Fibroblast of skin of left biceps (primary cell): ENCODE results near the gene RHOF.

ENCODE experiments used
- DNase-seq, 2 experiments: peaks; one replicate each; pipeline ENCODE4 v3.0.0-alpha.2; 2013; ENCODE audit warnings: low read depth in 2 of 2

The RHOF gene

DNA sequence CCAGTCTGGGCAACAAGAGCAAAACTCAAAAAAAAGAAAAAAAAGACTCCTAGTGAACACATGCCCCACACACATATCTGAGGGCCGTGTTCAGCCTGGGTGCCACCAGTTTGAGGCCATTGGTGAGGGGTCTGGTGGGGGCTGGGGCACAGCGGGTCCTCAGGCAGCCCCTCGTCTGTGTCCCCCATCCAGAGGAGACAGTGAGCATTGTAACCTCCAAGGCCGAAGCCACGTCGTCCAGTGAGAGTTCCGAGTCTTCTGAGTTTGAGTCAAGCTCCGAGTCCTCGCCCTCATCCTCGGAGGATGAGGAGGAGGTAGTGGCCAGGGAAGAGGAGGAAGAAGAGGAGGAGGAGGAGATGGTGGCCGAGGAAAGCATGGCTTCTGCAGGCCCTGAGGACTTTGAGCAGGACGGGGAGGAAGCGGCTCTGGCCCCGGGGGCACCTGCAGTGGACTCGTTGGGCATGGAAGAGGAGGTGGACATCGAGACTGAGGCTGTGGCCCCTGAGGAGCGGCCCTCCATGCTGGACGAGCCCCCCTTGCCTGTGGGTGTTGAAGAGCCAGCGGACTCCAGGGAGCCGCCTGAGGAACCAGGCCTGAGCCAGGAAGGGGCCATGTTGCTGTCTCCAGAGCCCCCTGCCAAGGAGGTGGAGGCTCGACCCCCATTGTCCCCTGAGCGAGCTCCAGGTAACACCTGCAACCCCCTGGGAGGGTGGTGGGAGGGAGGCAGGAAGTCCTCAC, 25.9 kb upstream of the RHOF start:
- DNase-seq: no peak

GRCh38 chr12:121817648-121818043, 24.2 kb upstream of the RHOF start:
- DNase-seq: no peak

- DNase-seq: no peak
Measured at GRCh38 chr12:121816925-121817647, 23.6 kb upstream of the RHOF start.

GRCh38 chr12:121815263-121815662, 21.8 kb upstream of the RHOF start:
- no peak for DNase-seq

DNA sequence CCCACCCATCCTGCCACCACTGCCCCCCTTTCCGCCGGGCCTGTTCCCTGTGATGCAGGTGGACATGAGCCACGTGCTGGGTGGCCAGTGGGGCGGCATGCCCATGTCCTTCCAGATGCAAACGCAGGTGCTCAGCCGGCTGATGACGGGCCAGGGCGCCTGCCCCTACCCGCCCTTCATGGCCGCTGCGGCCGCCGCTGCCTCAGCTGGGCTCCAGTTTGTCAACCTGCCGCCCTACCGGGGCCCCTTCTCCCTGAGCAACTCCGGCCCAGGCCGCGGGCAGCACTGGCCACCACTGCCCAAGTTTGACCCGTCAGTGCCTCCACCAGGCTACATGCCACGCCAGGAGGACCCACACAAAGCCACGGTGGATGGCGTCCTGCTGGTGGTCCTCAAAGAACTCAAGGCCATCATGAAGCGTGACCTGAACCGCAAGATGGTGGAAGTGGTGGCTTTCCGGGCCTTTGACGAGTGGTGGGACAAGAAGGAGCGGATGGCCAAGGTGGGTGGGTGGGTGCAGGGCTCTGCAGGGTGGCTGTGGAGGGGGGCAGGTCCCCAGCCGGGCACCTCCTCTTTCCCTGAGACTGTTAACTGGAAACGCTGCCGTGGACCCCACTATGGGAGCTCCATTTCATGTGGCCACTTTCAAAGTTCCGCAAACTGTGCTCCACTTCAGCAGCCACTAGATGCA, 21.1 kb upstream of the RHOF start:
- no peak for DNase-seq

- DNase-seq: no peak
Measured at GRCh38 chr12:121813951-121814350, 20.5 kb upstream of the RHOF start.

- no peak for DNase-seq
Measured at GRCh38 chr12:121812921-121813896, 19.7 kb upstream of the RHOF start.

DNA sequence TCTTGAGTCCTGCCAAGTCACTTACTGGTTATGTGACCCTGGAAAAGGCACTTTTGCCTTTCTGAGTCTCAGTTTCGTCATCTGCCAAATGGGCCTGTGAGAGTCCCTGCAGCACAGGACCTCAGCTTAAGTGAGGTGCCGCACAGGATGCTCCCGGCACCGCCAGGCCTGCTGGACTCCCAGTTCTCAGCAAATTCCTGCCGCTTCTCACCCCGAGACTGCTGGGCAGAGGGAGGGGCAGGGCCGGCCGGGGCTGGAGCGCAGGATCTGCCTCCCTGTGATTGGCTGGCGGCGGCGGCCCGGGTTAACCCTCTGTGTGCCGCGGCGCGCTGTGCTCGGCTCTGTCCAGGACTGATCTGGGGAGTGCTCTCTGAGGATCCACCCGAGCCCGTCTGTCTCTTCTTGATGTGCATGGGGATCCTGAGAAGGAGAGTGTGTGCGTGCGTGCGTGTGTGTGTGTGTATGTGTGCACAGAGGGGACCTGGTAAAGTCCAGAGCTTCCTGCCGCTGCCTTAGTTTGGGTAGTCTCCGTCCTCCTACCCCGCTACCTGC, 18.9 kb upstream of the RHOF start:
- no peak for DNase-seq

DNA sequence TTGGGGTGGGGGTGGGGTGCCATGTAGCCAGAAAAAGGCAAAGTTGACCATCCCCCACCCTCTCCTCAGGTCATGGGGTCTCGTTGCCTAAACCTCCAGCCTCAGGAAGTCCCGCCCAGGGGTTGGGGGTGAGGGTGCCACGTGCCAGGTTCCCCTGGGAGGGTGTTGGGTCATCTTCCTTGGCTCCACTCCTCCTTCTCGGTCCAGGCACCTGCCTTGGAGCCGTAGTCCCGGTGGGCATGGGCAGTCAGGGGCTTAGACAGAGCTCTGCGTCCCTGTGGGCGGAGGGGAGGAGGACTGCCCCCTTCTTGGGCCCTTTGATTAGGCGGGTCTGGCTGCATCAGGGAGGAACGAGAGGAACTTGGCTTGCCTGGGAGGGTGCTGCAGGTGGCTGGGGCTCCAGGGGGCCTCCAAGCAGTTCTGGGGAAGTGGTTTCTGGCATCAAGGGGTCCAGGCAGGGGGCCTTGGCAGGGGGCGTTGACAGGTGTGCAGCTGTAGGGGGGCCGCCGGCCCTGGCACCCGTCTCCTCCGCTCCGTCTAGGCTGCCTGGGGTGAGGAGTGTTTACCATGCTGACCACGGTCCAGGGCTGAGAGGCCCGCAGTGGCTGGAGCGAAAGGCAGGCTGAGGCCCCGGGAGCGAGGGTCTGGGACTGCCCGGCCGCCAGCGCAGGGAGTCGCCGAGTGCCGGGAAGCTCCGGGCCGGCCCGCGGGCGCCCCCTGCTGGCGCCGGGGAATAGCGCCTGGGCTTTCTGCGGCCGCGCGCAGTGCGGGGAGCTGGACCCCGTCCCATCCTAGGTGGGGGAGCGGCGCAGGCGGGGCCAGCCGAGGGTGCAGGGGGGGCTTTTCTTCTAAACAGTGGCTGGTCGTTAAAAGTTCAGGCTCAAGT, 18.2 kb upstream of the RHOF start:
- no peak for DNase-seq

DNA sequence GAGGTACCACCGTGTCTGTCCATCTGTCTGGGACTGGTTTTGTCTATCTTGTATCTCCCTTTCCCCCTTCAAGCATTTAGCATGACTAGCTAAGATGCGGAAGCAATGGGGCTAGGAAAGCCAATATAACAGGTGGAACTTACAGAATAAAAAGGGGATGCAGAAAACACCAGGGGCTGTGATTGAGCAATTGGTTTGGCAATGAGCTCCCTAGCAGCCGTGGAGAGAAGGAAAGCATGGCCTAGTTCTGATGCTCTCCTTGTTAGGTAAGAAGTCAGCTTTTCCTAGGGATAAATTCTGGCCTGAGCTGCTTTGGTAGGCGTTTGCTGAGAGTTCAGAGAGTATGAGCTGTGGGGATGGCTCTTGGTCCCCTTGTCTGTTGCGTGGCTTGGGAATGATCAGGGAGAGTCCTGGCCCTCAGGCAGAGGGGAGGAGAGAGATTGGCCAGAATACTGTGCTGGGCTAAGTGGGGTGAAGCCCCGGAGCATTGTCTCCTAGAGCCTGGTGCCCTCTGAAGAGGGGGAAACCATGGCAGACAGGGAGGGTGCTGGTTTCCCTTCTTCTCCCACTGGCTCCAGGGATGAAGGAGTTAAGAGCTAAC, 17.4 kb upstream of the RHOF start:
- no peak for DNase-seq

GRCh38 chr12:121810234-121810817, 16.8 kb upstream of the RHOF start:
- DNase-seq: no peak

DNA sequence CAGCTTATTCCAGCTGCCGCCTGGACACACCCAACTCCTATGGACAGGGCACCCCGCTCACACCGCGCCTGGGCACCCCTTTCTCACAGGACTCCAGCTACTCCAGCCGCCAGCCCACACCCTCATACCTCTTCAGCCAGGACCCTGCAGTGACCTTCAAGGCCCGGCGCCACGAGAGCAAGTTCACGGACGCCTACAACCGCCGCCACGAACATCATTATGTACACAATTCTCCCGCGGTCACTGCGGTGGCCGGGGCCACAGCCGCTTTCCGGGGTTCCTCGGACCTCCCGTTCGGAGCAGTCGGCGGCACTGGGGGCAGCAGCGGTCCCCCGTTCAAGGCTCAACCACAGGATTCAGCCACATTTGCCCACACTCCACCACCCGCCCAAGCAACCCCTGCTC, 16.2 kb upstream of the RHOF start:
- no peak for DNase-seq

- DNase-seq: no peak
Measured at GRCh38 chr12:121808623-121809022, 15.1 kb upstream of the RHOF start.

DNA sequence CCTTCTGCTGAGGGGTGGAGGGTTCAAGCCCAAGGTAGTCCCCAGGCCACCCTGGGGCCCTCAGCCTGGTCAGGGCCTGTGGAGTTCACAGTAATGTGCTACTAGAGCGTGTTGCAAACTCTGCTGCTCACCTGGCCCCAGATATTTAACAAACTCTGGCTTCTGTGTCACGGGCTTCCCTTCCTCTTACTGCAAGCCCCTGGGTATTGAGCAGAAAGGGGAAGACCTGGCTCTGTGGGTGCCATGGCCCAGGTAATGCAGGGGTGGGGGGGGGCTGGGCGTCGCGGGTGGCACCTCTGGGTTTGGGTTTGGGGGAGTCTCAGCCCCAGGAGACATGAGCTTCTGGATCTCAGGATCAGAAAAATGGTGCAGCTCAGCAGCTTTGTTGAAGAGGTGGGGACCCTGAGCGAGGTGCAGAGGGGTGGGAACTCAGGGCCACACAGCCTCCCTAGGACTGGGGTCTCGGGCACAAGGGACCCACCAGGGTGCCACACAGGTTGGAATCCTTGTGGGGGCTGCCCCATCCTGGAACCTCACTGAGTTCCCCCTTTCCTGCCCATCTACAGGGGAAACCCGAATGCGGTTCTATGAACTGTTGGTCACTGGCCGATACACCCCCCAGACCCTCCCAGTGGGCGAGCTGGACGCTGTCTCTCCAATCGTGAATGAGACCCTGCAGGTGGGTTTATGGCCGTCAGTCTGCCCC, 14.3 kb upstream of the RHOF start:
- DNase-seq: no peak

- DNase-seq: no peak
Measured at GRCh38 chr12:121806546-121807423, 13.3 kb upstream of the RHOF start.

DNA sequence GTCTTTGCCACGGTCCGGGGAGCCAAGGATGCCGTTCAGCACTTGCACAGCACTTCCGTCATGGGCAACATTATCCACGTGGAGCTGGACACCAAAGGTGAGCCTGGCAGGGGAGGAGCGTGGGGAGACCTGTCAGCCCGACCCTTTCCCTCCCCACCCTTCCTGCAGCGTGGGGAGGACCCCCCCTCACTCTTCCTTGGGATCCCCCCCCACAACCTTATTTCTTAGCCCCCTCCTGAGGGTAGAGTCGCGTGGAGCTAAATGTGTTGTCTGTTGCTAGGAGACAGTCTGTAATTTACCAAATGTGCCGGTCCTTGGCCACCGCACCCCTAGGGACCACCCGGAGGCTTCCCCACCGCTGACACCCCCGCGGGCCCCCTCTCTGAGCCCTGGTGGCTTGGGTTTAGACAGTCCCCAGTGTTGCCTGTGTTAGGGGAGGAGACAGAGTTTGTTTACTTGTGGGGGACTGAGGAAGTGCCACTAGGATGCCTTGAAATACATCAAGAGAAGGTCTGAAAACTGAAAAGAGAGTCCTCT, 12.6 kb upstream of the RHOF start:
- no peak for DNase-seq

DNA sequence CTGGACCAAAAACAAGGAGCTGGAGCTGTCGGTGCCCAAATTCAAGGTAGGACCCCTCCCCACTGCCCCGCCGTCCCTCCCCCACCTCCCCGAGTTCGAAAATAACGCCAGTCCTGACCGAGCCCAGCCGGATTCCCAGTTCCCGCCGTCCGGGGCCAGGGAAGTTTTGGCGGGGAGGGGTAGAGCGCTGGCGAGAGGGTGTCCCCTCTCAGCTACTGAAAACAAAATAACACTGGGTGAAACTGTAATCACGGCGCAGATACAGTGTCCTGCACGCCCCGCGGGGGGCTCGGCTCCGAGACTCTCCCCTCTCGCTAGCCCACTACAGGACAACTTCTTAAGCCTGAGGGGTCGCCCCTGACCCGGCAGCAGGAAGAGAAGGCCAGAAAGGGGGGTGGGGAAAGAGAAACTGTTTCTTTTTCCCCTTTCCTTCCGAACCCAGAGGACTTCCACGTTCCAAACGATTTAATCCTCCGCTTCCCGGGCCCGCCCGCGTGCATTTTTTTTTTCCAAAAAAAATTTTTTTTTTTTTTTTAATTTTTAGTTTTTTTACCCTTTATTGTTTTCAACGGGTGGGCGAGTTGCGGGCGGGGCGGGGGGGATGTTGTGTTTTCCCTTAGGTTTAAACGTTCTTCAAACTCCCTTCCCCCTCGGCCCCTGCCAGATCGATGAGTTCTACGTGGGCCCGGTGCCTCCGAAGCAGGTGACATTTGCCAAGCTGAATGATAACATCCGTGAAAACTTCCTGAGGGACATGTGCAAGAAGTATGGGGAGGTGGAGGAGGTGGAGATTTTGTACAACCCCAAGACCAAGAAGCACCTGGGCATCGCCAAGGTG, 11.9 kb upstream of the RHOF start:
- no peak for DNase-seq
